Suprapubic skin (tissue), 4 donors: ENCODE data around the gene ABCG4. TPM values are rescaled to one million over a fixed set of nuclear protein-coding genes. Genes with fewer than 3 reads are reported as not detected.
"Not testable (repeated sequence)": the region's sequence is repeated elsewhere in the genome, so short reads cannot be mapped to it uniquely, and the experiment has no call there.

Experiments used
- DNase-seq, 2 donors: peaks; one replicate each; pipeline ENCODE4 v3.0.0-alpha.2; 2019; ENCODE audit warnings: low spot score in 2 of 2
- H3K27ac ChIP-seq: fragments of 200-600 bp; sonication (generic); one replicate; pipeline ENCODE4 v1.5.1; 2019
- H3K27me3 ChIP-seq: fragments of 200-600 bp; sonication (generic); one replicate; pipeline ENCODE4 v1.5.1; 2019
- H3K36me3 ChIP-seq: fragments of 200-600 bp; sonication (generic); one replicate; pipeline ENCODE4 v1.5.1; 2019
- H3K4me1 ChIP-seq: fragments of 200-600 bp; sonication (generic); one replicate; pipeline ENCODE4 v1.5.1; 2019
- H3K4me3 ChIP-seq: fragments of 200-600 bp; sonication (generic); one replicate; pipeline ENCODE4 v1.5.1; 2019; ENCODE audit warnings: mild to moderate bottlenecking
- H3K9me3 ChIP-seq: fragments of 200-600 bp; sonication (generic); one replicate; pipeline ENCODE4 v1.5.1; 2019
- CTCF ChIP-seq, 2 donors: fragments of 200-600 bp in 1 of 2; fragments of 450-650 bp in 1 of 2; sonication (generic) in 1 of 2; IDR thresholded peaks; one replicate each; pipeline ENCODE4 v1.5.1; 2016 to 2019; ENCODE audit warnings: antibody characterized with exemption in 2 of 2, mild to moderate bottlenecking in 1 of 2, moderate library complexity in 1 of 2
- EP300 ChIP-seq: sonication (generic); formaldehyde crosslinking; IDR thresholded peaks from one replicate; pipeline ENCODE4 v1.6.1; 2017; ENCODE audit warnings: antibody characterized with exemption
- POLR2A ChIP-seq, 2 donors: fragments of 450-650 bp; IDR thresholded peaks; one replicate each; pipeline ENCODE4 v1.6.1; 2017; ENCODE audit warnings: antibody characterized with exemption in 2 of 2, mild to moderate bottlenecking in 2 of 2, moderate library complexity in 2 of 2
- POLR2AphosphoS5 ChIP-seq, 3 donors: sonication (generic); formaldehyde crosslinking; IDR thresholded peaks; one replicate each; pipeline ENCODE4 v1.6.1; 2017; ENCODE audit warnings: antibody characterized with exemption in 3 of 3
- WGBS: methylation state at CpG from one replicate; pipeline ENCODE4 v1.1.5; 2018; 5-methylcytosine and 5-hydroxymethylcytosine counted together
- total RNA-seq, 4 donors: library from RNA; depleted of rRNA; stranded (reverse); fragments of >200 nt; gene quantifications; one replicate each; pipeline ENCODE4 v1.1.0, GENCODE V29; 2016

ABCG4 gene
- total RNA-seq, 4 donors from 2014 or later = 0.26 to 1.6 (median 0.73) TPM

- Histone ChIP-seq H3K27me3 (no peaks in the 10 kb centered on the region), H3K36me3 (peaks cover 76% of the 10 kb centered on the region), H3K4me3 (no peak overlapping the region), H3K9me3 (no peaks in the 10 kb centered on the region), H3K4me1 (peaks cover 2% of the 10 kb centered on the region), H3K27ac (no peak overlapping the region)
- DNase-seq = no peak
- TF ChIP-seq POLR2AphosphoS5 (IDR thresholded peaks at IDR 0.05) (no peak), EP300 (no peak), CTCF (IDR thresholded peaks at IDR 0.05) (no peak), POLR2A (IDR thresholded peaks at IDR 0.05) (no peak)
- 81% methylated on average over 10 of the region's 10 CpGs for WGBS
Observed at GRCh38 chr11:119179983-119180382, 31.1 kb downstream of the ABCG4 start.

DNA sequence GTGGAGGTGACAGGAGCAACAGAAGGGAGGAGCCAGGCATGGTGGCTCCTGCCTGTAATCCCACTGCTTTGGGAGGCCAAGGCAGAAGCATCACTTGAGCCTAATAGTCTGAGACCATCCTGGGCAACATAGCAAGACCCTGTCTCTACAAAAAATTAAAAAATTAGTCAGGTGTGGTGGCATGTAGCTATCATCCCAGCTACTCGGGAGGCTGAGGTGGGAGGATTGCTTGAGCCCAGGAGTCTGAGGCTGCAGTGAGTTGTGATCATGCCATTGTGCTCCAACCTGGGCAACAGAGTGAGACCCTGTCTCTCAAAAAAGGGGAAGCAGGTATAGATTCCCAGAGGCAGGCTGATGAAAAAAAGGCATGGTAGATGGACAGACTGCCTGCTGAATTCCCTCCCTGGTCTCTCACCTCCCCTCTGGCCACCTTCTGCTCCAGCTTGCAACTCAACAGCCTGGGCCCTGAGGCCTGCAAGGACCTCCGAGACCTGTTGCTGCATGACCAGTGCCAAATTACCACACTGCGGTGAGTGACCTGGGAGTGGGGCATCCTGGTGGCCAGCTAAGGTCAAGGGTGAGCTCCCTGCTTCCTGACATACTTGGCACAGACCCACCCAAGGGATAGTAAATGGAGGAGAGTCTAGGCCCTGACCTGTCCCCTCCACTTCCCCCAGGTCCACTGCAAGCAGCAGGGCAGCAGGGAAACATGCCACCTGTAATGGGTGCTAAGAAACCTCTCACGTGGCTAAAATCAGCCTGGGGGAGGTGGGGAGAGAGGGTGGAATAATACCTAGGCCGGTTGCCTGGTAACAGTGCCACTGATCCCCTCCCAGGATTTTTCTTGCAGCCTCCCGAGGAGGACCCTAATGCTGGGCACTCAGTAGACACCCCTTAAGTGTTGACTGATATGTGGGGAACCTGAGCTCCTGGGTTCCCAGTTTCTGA, 32.2 kb downstream of the ABCG4 start:
- Histone ChIP-seq H3K27ac (no peak overlapping the region), H3K4me1 (peaks cover 2% of the 10 kb centered on the region), H3K36me3 (peaks cover 66% of the 10 kb centered on the region), H3K4me3 (no peak overlapping the region), H3K9me3 (no peaks in the 10 kb centered on the region), H3K27me3 (no peaks in the 10 kb centered on the region)
- TF ChIP-seq POLR2AphosphoS5 (IDR thresholded peaks at IDR 0.05) (no peak), POLR2A (IDR thresholded peaks at IDR 0.05) (no peak), EP300 (no peak), CTCF (IDR thresholded peaks at IDR 0.05) (no peak)
- no peak for DNase-seq
- 90% methylated on average over 5 of the region's 6 CpGs for WGBS

DNA sequence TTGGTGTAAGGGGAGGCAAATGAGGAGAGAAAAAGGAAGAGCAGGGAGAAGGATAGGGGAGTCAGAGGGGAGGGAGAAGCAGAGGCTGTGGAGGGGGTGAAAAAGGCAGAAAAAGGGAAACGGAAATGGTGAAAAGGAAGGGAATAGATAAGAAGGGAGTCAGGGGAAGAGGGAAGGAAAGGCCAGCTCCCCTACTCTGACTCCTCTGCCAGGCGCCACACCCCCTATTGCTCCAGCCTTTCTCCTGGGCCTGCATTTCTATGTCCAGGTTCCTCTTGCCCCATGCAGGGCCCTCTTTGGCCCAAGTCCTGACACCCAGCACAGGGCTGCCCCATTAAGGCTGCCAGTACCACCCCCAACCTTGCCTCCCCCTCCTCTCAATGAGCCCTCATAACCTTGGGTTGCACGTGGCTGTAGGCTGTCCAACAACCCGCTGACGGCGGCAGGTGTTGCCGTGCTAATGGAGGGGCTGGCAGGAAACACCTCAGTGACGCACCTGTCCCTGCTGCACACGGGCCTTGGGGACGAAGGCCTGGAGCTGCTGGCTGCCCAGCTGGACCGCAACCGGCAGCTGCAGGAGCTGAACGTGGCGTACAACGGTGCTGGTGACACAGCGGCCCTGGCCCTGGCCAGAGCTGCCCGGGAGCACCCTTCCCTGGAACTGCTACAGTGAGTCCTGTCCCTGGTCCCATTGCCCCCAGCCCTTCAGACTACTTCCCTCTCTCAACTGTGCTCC, 33.0 kb downstream of the ABCG4 start:
- no peak for TF ChIP-seq POLR2A (IDR thresholded peaks at IDR 0.05)
- no peak for TF ChIP-seq EP300
- TF ChIP-seq CTCF (IDR thresholded peaks at IDR 0.05) = no peak
- TF ChIP-seq POLR2AphosphoS5 (IDR thresholded peaks at IDR 0.05) = no peak
- no peak for DNase-seq
- Histone ChIP-seq H3K27me3 (no peaks in the 10 kb centered on the region), H3K36me3 (peaks cover 62% of the 10 kb centered on the region), H3K27ac (no peak overlapping the region), H3K9me3 (no peaks in the 10 kb centered on the region), H3K4me3 (no peak overlapping the region), H3K4me1 (peaks cover 2% of the 10 kb centered on the region)
- 91% methylated on average over 16 of the region's 17 CpGs for WGBS

DNA sequence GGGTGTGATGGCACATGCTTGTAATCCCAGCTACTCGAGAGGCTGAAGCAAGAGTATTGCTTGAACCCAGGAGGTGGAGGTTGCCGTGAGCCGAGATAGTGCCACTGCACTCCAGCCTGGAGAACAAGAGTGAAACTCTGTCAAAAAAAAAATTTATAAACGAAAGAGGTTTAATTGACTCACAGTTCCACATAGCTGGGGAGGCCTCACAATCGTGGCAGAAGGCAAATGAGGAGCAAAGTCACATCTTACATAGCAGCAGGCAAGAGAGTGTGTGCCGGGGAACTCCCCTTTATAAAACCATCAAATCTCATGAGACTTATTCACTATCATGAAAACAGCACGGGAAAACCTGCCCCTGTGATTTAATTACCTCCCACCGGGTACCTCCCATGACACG, 35.5 kb downstream of the ABCG4 start:
- DNase-seq, H3K9me3 ChIP-seq, H3K4me1 ChIP-seq, H3K4me3 ChIP-seq, H3K27ac ChIP-seq, H3K27me3 ChIP-seq: not testable (repeated sequence)
- WGBS = 76% methylated on average over 9 of the region's 9 CpGs
- peaks cover 43% of the 10 kb centered on the region for H3K36me3 ChIP-seq

- no peaks in the 10 kb centered on the region for H3K27me3 ChIP-seq
- H3K9me3 ChIP-seq = no peaks in the 10 kb centered on the region
- no peak for DNase-seq
- WGBS = 61% methylated on average over 15 of the region's 15 CpGs
- H3K36me3 ChIP-seq = peaks cover 27% of the 10 kb centered on the region
- no peak overlapping the region for H3K4me3 ChIP-seq
- H3K27ac ChIP-seq = no peak overlapping the region
- TF ChIP-seq POLR2A (IDR thresholded peaks at IDR 0.05) (no peak), POLR2AphosphoS5 (IDR thresholded peaks at IDR 0.05) (no peak), EP300 (no peak), CTCF (IDR thresholded peaks at IDR 0.05) (no peak)
- H3K4me1 ChIP-seq = no peaks in the 10 kb centered on the region
Observed at GRCh38 chr11:119185981-119186634, 37.3 kb downstream of the ABCG4 start.
